HepG2 (cell line): ENCODE measurements around the gene HELZ2. TPM values are rescaled to one million over a fixed set of nuclear protein-coding genes. Genes with fewer than 3 reads are reported as not detected.

Source experiments
- DNMT1 ChIP-seq: sonication (generic); formaldehyde crosslinking; IDR thresholded peaks from 2 replicates; pipeline ENCODE4 v1.5.1; 2020; ENCODE audit warnings: mild to moderate bottlenecking, missing genetic modification reagents
- DPF2 ChIP-seq: sonication (generic); formaldehyde crosslinking; IDR thresholded peaks from 2 replicates; pipeline ENCODE4 v1.4.0; 2020; ENCODE audit warnings: mild to moderate bottlenecking, low read depth, missing genetic modification reagents, borderline replicate concordance
- ESRRA ChIP-seq: sonication (generic); formaldehyde crosslinking; IDR thresholded peaks from 2 replicates; pipeline ENCODE4 v1.5.1; 2020; ENCODE audit warnings: mild to moderate bottlenecking, low read depth, missing genetic modification reagents
- GLI4 ChIP-seq: sonication (generic); formaldehyde crosslinking; IDR thresholded peaks from 2 replicates; pipeline ENCODE4 v1.5.1; 2020; ENCODE audit warnings: missing genetic modification reagents, mild to moderate bottlenecking, moderate library complexity, borderline replicate concordance
- GLMP ChIP-seq: sonication (generic); formaldehyde crosslinking; IDR thresholded peaks from 2 replicates; pipeline ENCODE4 v1.9.0; 2021; ENCODE audit warnings: missing genetic modification reagents, mild to moderate bottlenecking, borderline replicate concordance
- GTF3A ChIP-seq: sonication (generic); formaldehyde crosslinking; conservative IDR thresholded peaks from 2 replicates; pipeline ENCODE4 v1.4.0; 2020; ENCODE audit warnings: mild to moderate bottlenecking, missing genetic modification reagents
- HCFC1 ChIP-seq: fragments of 150-350 bp; IDR thresholded peaks from 2 replicates; pipeline ENCODE4 v1.6.1; 2014; ENCODE audit warnings: low read depth, low read length
- HMG20A ChIP-seq: IDR thresholded peaks from 2 replicates; pipeline ENCODE4 v1.6.1; 2016; ENCODE audit warnings: borderline replicate concordance
- HOXA7 ChIP-seq: sonication (generic); formaldehyde crosslinking; IDR thresholded peaks from 2 replicates; pipeline ENCODE4 v1.8.1; 2022; ENCODE audit warnings: mild to moderate bottlenecking, missing genetic modification reagents, moderate library complexity
- KDM6A ChIP-seq: IDR thresholded peaks from 2 replicates; pipeline ENCODE4 v1.6.1; 2016; ENCODE audit warnings: low read depth
- NFE2 ChIP-seq: sonication (generic); formaldehyde crosslinking; IDR thresholded peaks from 2 replicates; pipeline ENCODE4 v1.4.0; 2020; ENCODE audit warnings: missing genetic modification reagents
- SNAI1 ChIP-seq: sonication (generic); formaldehyde crosslinking; IDR thresholded peaks from 2 replicates; pipeline ENCODE4 v1.5.0; 2020; ENCODE audit warnings: mild to moderate bottlenecking, missing genetic modification reagents, borderline replicate concordance
- SOX13 ChIP-seq, 3 experiments: fragments of 450-650 bp in 1 of 3; sonication (generic) in 1 of 3; formaldehyde crosslinking in 1 of 3; IDR thresholded peaks in 2 of 3; conservative IDR thresholded peaks in 1 of 3; 2 replicates each; pipeline versions ENCODE4 v1.5.0 to v1.6.1; 2016 to 2020; ENCODE audit warnings: antibody characterized with exemption in 1 of 3, mild to moderate bottlenecking in 1 of 3, missing compliant biosample characterization in 1 of 3, missing genetic modification reagents in 1 of 3, moderate library complexity in 1 of 3
- THYN1 ChIP-seq: sonication (generic); formaldehyde crosslinking; IDR thresholded peaks from 2 replicates; pipeline ENCODE4 v1.8.1; 2023; ENCODE audit warnings: low read depth, mild to moderate bottlenecking, moderate library complexity, missing genetic modification reagents, borderline replicate concordance
- TSC22D2 ChIP-seq: sonication (generic); formaldehyde crosslinking; IDR thresholded peaks from 2 replicates; pipeline ENCODE4 v1.5.1; 2020; ENCODE audit warnings: missing genetic modification reagents, mild to moderate bottlenecking, borderline replicate concordance
- U2AF2 ChIP-seq: fragments of 200-400 bp; formaldehyde crosslinking; IDR thresholded peaks from 2 replicates; pipeline ENCODE4 v1.6.1; 2017; ENCODE audit warnings: low read depth, mild to moderate bottlenecking, low read length
- ZBTB8A ChIP-seq: sonication (generic); formaldehyde crosslinking; IDR thresholded peaks from 2 replicates; pipeline ENCODE4 v1.4.0; 2020; ENCODE audit warnings: mild to moderate bottlenecking, low read depth, missing genetic modification reagents, borderline replicate concordance
- ZNF12 ChIP-seq: sonication (generic); formaldehyde crosslinking; IDR thresholded peaks from 2 replicates; pipeline ENCODE4 v1.5.0; 2020; ENCODE audit warnings: missing genetic modification reagents
- ZNF143 ChIP-seq: sonication (generic); formaldehyde crosslinking; IDR thresholded peaks from 2 replicates; pipeline ENCODE4 v1.4.0; 2020; ENCODE audit warnings: missing genetic modification reagents
- ZNF230 ChIP-seq: sonication (generic); formaldehyde crosslinking; IDR thresholded peaks from 2 replicates; pipeline ENCODE4 v1.4.0; 2020; ENCODE audit warnings: mild to moderate bottlenecking, missing genetic modification reagents
- ZNF275 ChIP-seq: sonication (generic); formaldehyde crosslinking; IDR thresholded peaks from 2 replicates; pipeline ENCODE4 v1.8.0; 2022; ENCODE audit warnings: missing genetic modification reagents, mild to moderate bottlenecking, inconsistent platforms, borderline replicate concordance
- ZNF574 ChIP-seq: sonication (generic); formaldehyde crosslinking; IDR thresholded peaks from 2 replicates; pipeline ENCODE4 v1.4.0; 2020; ENCODE audit warnings: missing genetic modification reagents
- ZNF703 ChIP-seq: sonication (generic); formaldehyde crosslinking; IDR thresholded peaks from 2 replicates; pipeline ENCODE4 v1.5.1; 2020; ENCODE audit warnings: missing genetic modification reagents, mild to moderate bottlenecking, moderate library complexity, borderline replicate concordance
- polyA plus RNA-seq, 8 experiments: library from polyadenylated mRNA; depleted of rRNA in 3 of 8; stranded (reverse) in 7 of 8; unstranded in 1 of 8; fragments of >200 nt; fragmentation: Illumina TruSeq in 4 of 8; extraction: Trizol in 4 of 8; gene quantifications; 2 replicates each; pipeline versions ENCODE4 v1.2.1 to v1.2.3, GENCODE V29; 2011 to 2016; ENCODE audit warnings: low read depth in 4 of 8, missing spikeins in 1 of 8, mixed read lengths in 1 of 8; ENCODE audit not compliant: insufficient read depth in 1 of 8
- total RNA-seq, 5 experiments: library from RNA; depleted of rRNA; stranded (reverse); fragments of >200 nt; fragmentation: Illumina TruSeq; extraction: Trizol; gene quantifications; 2 replicates each; pipeline ENCODE4 v1.2.3, GENCODE V29; 2016; ENCODE audit warnings: low read depth in 1 of 5

HELZ2 gene
- total and polyA plus RNA-seq, 2 of the 13 experiments (the other 11 are each of a cell fraction or from before 2014, with no cell fraction given): 9.6 to 10.1 TPM

GRCh38 chr20:63574156-63574828, at the start of gene HELZ2 (continued):
- TF ChIP-seq GLMP (CRISPR knock-in tag) (no peak), ESRRA (CRISPR knock-in tag) (no peak), ZNF275 (peak; percentile 58; the same call in 1 of the 2 replicates), ZNF703 (CRISPR knock-in tag) (no peak; the same call in 1 of the 2 replicates), DNMT1 (CRISPR knock-in tag) (no peak), SOX13 (IDR thresholded peaks at IDR 0.05) (no peak), SOX13 (CRISPR knock-in tag; conservative IDR thresholded peaks at IDR 0.05 in 1 of 2, IDR thresholded peaks at IDR 0.05 in 1 of 2) (peak in 1 of 2 experiments; percentile 30; a peak in 1 of 4 replicates), DPF2 (CRISPR knock-in tag) (no peak), U2AF2 (no peak), ZBTB8A (no peak), GLI4 (0 out of 2 replicates have a peak, but pooled peaks have one; percentile 37), NFE2 (CRISPR knock-in tag) (0 out of 2 replicates have a peak, but pooled peaks have one; percentile 44), HCFC1 (no peak), ZNF143 (CRISPR knock-in tag) (no peak), HOXA7 (no peak), ZNF12 (CRISPR knock-in tag) (no peak), ZNF230 (no peak), SNAI1 (CRISPR knock-in tag) (no peak), THYN1 (CRISPR knock-in tag) (no peak), TSC22D2 (CRISPR knock-in tag) (0 out of 2 replicates have a peak, but pooled peaks have one; percentile 68), HMG20A (CRISPR knock-in tag) (0 out of 2 replicates have a peak, but pooled peaks have one; percentile 35), GTF3A (CRISPR knock-in tag) (no peak), ZNF574 (no peak; the same call in 1 of the 2 replicates), KDM6A (CRISPR knock-in tag) (0 out of 2 replicates have a peak, but pooled peaks have one; percentile 26)
